Lung microvascular endothelial cell (primary cell): ENCODE data around the gene SLC1A2. TPM values are rescaled to one million over a fixed set of nuclear protein-coding genes. Genes with fewer than 3 reads are reported as not detected.

Experiments used
- DNase-seq, 2 donors: peaks; one replicate each; pipeline versions ENCODE4 v3.0.0 to v3.0.0-alpha.2; 2010; ENCODE audit warnings: low read depth in 2 of 2
- total RNA-seq: library from RNA; depleted of rRNA; stranded (reverse); fragments of >200 nt; gene quantifications from 2 replicates; pipeline ENCODE4 v1.2.1, GENCODE V29; 2014

The SLC1A2 gene
- total RNA-seq, 1 donor from 2014 or later = not detected

GRCh38 chr11:35247428-35247827, 171.9 kb downstream of the SLC1A2 start:
- no peak for DNase-seq

- DNase-seq = no peak
These were observed 172.6 kb downstream of the SLC1A2 start for GRCh38 chr11:35246745-35247144.

DNA sequence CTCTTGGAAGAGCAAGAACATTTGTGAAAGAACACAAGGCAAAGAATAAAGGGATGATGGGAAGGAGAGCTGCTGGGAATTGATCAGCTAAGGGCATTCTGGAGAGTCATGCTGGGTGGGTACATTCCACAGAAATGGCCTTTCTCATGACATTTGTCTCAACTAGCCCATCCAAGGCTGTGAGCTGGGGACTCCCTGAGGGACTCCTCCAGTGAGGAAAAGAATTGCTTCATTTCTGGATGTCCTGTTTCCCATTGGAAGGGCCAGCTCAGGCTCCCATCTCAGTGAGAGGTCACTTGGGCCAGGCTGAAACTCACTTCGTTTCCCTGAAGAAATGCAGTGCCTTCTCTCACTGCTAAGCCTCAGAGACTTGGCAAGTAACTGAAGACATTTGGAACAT, 173.6 kb downstream of the SLC1A2 start:
- no peak for DNase-seq

GRCh38 chr11:35245056-35245455, 174.3 kb downstream of the SLC1A2 start:
- DNase-seq = no peak

GRCh38 chr11:35243774-35244173, 175.6 kb downstream of the SLC1A2 start:
- DNase-seq = no peak

GRCh38 chr11:35242412-35243242, 176.7 kb downstream of the SLC1A2 start:
- no peak for DNase-seq

- no peak for DNase-seq
These were observed 177.8 kb downstream of the SLC1A2 start for GRCh38 chr11:35241531-35241930.

DNA sequence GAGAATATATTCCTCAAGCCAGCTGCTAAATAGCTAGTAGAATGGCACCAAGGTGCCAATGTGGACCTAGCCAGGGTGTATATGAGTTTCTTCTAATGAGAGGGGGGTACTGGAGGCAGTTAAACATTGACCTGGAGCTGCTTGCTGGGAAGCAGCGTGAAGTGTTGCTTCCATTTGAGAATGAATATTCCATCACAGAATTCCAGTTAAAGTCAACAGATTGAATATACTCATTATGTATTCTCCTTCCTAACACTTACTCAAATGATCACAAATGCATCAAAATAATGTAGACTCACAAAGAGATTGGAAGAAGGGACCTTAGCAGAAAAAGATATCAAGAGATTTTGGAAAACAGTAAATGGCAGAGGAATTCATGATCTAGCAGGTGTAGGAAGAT, 178.3 kb downstream of the SLC1A2 start:
- no peak for DNase-seq

DNA sequence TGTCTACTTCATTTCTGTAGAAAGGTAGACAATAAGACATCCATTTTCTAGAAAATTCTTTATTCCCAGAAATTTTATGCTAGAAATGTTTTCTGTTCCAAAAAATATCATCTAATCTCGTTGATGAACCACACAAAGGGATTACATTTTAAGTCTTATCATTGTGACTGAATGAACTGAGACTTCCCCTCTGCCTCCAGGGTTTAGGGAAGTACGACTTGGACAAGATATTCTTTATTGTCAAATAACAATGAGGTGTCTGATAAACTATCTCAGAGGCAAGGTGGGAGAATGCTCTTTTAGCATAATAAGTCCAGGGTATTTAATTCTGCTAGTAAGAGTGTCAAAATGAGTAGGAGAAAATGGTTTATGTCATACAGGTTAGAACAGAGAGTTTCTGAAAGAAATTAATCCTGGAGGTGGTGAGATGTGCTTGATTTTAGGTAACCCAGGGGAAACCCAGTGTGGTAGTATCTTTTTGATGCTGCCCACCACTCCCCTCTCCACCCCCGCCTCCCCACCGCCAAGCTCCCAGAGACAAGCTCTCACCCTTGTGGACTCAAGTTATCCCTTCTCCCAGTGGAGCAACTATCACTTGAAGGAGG, 179.8 kb downstream of the SLC1A2 start:
- no peak for DNase-seq

GRCh38 chr11:35238882-35239281, 180.5 kb downstream of the SLC1A2 start:
- DNase-seq = no peak

DNA sequence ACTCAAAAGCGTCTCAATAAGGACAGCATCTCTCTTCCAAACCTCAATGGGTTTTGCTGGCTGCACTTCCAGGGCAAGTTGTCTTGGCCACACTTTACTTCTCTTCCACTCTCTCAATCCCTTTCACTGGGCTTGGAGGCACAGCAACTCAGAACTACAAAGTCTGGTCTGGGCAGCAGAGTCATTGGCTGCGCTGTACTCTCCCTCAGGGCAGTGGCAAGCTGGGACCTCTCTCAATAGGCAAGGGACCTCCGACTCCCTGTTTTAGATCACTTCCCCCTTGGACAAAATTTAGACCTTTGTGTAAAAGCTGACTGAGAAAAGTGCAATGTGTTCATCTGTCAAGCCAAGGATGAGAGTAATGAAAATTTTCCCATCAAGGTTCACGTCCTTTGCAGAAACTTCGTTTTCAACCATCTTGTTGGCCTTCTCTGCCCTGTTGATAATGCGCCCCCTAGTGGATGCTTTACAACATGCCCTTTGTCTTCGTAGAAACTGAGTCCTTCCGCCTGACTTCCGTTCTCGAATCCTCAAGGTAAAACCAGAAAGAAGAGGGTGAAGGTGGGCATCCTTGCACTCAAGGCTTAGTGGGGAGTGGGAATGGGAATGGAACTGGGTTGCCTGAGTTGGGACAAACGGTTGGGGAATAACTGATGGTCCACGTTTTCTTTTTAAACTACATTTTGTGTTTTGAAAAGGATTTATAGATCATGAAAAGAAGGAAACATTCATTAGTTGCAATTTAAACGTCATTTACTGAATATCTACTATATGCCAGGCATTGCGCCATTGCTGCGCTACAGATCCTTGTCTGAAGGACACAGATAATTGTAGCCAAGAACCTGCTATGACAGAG, 181.3 kb downstream of the SLC1A2 start:
- peak; percentile 83 to 86 for DNase-seq

DNA sequence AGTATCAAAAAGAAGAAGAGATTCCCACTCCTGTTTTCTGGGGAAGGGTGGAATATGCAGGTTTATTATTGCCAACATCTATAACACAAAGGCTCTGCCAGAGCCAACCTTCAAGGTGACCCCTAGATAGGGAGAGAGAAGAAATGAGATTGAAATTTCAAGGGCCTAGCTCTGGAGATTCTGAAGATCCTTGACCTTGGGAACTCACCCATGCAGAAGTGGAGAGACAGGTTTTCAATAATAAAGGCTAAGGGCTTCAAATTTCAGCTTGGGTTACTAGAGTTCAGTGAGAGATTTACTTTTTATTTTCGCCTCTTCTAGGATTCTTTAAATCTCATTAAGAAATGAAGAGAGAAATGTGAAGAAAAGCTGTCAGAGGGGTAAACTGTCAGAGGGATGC, 182.0 kb downstream of the SLC1A2 start:
- DNase-seq = no peak

GRCh38 chr11:35236667-35237003, 182.7 kb downstream of the SLC1A2 start:
- peak in 1 of 2 donors; percentile 50 for DNase-seq

- peak in 1 of 2 donors; percentile 33 for DNase-seq
These were observed 183.3 kb downstream of the SLC1A2 start for GRCh38 chr11:35235936-35236666.

DNA sequence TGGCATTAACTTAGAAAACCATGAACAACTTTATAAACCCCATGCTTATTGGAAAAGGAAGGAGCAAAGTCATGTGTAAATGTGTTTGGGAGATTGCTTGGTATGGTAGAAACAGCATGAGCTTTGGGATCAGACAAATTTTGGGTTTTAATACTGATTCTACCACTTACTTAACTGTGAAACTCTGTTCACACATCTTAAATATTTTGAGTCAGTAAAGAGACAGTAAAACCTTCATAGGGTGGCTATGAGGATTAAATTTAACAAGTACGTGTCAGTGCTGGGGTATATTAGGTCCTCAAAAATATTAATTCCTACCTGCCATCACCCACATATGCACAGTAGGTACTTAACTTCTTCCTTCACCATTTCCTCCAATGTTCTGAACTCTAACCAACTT, 183.9 kb downstream of the SLC1A2 start:
- DNase-seq = no peak

DNA sequence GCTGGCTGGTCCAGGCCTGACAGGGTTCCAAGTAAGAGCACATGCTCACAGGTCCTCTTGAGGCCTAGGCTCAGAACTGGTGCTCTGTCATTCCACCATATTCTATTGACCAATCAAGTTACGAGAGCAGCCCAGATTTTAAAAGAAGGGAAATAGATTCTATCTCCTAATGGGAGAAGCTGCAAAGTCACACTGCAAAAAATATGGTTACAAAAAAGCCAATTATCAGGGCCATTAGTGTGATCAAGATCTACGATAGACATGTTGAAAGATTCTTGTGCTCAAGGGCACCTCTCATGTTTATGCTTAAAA, 184.2 kb downstream of the SLC1A2 start:
- DNase-seq = no peak

- no peak for DNase-seq
These were observed 184.8 kb downstream of the SLC1A2 start for GRCh38 chr11:35234460-35235156.

GRCh38 chr11:35233518-35233917, 185.8 kb downstream of the SLC1A2 start:
- DNase-seq = no peak

DNA sequence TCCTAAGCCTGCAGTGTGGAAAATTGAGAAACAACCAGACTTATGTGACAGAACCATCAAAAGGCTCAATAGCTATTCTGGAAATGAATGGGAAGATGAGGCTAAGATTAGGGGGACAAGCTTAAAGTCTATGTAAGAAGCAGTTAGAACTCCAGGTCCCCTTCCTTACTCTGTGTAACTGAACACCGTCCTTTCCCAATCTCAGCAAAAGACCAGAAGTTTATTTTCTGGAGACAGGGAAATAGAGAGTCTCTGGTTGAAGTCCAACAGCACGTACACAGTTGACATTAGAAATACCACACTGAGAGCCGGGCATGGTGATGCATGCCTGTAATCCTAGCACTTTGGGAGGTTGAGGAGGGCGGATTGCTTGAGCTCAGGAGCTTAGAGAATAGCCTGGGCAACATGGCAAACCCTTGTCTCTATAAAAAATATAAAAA, 186.4 kb downstream of the SLC1A2 start:
- no peak for DNase-seq

- DNase-seq = no peak
These were observed 188.1 kb downstream of the SLC1A2 start for GRCh38 chr11:35231076-35231860.
